ENCODE measurements around the gene PRKCD.

DNA sequence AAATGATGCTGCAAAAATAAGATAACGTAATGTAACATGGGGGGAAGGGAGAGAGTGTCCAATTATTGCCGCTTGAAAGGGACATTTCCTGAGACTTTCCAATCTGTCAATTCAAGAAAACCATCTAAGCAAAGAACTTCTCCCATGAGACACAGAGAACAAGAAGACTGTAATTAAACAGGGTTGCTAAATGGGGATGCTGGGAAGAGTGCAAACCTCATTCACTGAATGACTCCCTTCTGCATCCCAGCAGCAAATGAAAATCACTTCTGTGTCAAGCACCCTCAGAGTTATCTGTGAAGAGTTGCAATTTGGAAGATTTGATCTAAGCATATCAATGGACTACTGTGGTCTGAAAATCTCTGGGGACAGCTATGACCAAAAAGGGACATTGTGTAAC lies 34.4 kb upstream of the PRKCD start:
- TF ChIP-seq, protein P1, sequence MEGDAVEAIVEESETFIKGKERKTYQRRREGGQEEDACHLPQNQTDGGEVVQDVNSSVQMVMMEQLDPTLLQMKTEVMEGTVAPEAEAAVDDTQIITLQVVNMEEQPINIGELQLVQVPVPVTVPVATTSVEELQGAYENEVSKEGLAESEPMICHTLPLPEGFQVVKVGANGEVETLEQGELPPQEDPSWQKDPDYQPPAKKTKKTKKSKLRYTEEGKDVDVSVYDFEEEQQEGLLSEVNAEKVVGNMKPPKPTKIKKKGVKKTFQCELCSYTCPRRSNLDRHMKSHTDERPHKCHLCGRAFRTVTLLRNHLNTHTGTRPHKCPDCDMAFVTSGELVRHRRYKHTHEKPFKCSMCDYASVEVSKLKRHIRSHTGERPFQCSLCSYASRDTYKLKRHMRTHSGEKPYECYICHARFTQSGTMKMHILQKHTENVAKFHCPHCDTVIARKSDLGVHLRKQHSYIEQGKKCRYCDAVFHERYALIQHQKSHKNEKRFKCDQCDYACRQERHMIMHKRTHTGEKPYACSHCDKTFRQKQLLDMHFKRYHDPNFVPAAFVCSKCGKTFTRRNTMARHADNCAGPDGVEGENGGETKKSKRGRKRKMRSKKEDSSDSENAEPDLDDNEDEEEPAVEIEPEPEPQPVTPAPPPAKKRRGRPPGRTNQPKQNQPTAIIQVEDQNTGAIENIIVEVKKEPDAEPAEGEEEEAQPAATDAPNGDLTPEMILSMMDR (IDR thresholded peaks at IDR 0.05), result no peak
- TF ChIP-seq POLR2A (IDR thresholded peaks at IDR 0.05), result no peak

Data from body of pancreas (tissue), 4 donors.